Osteoblast (primary cell): ENCODE results near the gene SEC61A2. TPM values are rescaled to one million over a fixed set of nuclear protein-coding genes. Genes with fewer than 3 reads are reported as not detected.

ENCODE experiments used
- DNase-seq: peaks from one replicate; pipeline ENCODE4 v3.0.0; 2011; ENCODE audit warnings: low spot score, mixed read lengths; ENCODE audit not compliant: insufficient read length; ENCODE audit errors: missing footprints
- H2AFZ ChIP-seq: 2 replicates; pipeline ENCODE4 v1.6.0; 2011; ENCODE audit warnings: mild to moderate bottlenecking, low read length
- H3K27ac ChIP-seq: 2 replicates; pipeline ENCODE4 v1.5.1; 2011; ENCODE audit warnings: mild to moderate bottlenecking, low read depth, low read length, moderate library complexity
- H3K27me3 ChIP-seq: 2 replicates; pipeline ENCODE4 v1.6.0; 2012; ENCODE audit warnings: mild to moderate bottlenecking, control low read depth, inconsistent platforms, low read length, moderate library complexity; ENCODE audit not compliant: insufficient read depth
- H3K36me3 ChIP-seq: 2 replicates; pipeline ENCODE4 v1.5.1; 2011; ENCODE audit warnings: mild to moderate bottlenecking, low read length, control low read depth, moderate library complexity; ENCODE audit not compliant: insufficient read depth
- H3K4me1 ChIP-seq: 2 replicates; pipeline ENCODE4 v1.5.1; 2011; ENCODE audit warnings: mild to moderate bottlenecking, low read length, control low read depth, moderate library complexity; ENCODE audit not compliant: insufficient read depth
- H3K4me2 ChIP-seq: 2 replicates; pipeline ENCODE4 v1.6.0; 2011; ENCODE audit warnings: mild to moderate bottlenecking, low read length; ENCODE audit not compliant: insufficient read depth
- H3K4me3 ChIP-seq: fragments of 200-600 bp; sonication (generic); 3 replicates; pipeline ENCODE4 v1.5.1; 2012; ENCODE audit warnings: mild to moderate bottlenecking, low read length, inconsistent platforms; ENCODE audit not compliant: insufficient read depth
- H3K79me2 ChIP-seq: 2 replicates; pipeline ENCODE4 v1.6.0; 2012; ENCODE audit warnings: mild to moderate bottlenecking, low read length, control low read depth, inconsistent platforms; ENCODE audit not compliant: insufficient read depth
- H3K9me3 ChIP-seq: 2 replicates; pipeline ENCODE4 v1.5.1; 2011; ENCODE audit warnings: low read depth, low read length, control low read depth
- H4K20me1 ChIP-seq: 2 replicates; pipeline ENCODE4 v1.6.0; 2012; ENCODE audit warnings: mild to moderate bottlenecking, low read length, control low read depth; ENCODE audit not compliant: insufficient read depth
- CTCF ChIP-seq: IDR thresholded peaks from 2 replicates; pipeline ENCODE4 v1.5.1; 2011; ENCODE audit warnings: mild to moderate bottlenecking, low read depth, low read length, moderate library complexity; ENCODE audit errors: extremely low read depth
- total RNA-seq: library from RNA; depleted of rRNA; stranded (reverse); fragments of >200 nt; gene quantifications from 2 replicates; pipeline ENCODE4 v1.2.3, GENCODE V29; 2012

The SEC61A2 gene
- total RNA-seq: 9.4 and 13.8 TPM in 2 replicates

DNA sequence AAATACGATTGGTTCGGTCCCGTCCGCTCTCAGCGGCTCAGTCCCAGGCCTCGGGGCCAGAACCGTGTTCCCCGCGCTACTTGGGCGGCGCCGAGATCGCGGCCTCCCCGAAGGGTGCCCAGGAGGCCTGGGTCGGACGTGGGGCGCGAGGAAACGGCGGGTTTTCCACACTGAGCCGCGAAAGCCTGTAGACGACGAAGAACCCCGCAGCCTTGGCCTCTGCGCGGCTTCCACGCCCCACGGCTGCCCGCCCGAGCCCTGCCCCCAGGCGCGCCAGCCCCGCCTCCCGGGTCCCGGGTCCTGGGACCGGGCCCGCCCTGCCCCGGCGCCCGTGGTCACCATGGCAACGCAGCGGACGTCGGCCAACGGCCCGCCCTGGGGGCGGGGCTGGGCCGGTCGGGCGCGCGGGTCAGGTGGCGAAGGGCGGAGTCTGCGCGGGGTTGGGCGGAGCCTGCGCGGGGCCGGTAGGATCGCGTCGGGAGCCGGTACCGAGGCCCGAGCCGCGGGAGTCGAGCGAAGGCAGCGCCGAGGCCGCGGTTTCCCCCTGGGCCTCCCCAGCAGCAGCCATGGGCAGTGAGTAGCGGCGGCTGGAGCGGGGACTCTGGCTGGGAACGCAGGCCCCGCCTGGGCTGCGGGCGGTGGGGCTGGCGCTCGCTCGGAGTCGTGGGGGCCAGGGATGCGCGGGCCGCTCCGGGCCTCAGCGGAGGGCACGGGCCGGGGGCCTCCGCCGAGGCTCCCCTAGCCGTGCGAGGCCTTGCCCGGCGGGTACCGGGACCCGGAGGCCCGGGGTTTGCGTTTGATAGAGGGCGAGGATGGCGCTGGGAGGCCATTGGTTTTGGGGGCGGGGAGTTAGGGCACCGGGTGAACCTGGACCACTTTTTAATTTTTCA, at the start of gene SEC61A2:
SEC61A2 (plus strand) TSS at position 456 of the 890 bp plus-strand sequence; CDS start at position 567, 111 bp downstream.
- Histone ChIP-seq H3K27ac (peak within 1 kb of the TSS; percentile 83), H3K4me3 (peak within 1 kb of the TSS; percentile 90), H3K4me2 (peak within 1 kb of the TSS; percentile 100), H2AFZ (peak within 1 kb of the TSS; percentile 97), H3K9me3 (no peaks in the 10 kb centered on the region), H3K36me3 (peaks cover 9% of the 10 kb centered on the region), H3K27me3 (no peaks in the 10 kb centered on the region), H4K20me1 (peaks cover 14% of the 10 kb centered on the region), H3K4me1 (peaks cover 7% of the 10 kb centered on the region), H3K79me2 (peaks cover 34% of the 10 kb centered on the region)
- DNase-seq: peak; percentile 100
- TF ChIP-seq CTCF: no peak

DNA sequence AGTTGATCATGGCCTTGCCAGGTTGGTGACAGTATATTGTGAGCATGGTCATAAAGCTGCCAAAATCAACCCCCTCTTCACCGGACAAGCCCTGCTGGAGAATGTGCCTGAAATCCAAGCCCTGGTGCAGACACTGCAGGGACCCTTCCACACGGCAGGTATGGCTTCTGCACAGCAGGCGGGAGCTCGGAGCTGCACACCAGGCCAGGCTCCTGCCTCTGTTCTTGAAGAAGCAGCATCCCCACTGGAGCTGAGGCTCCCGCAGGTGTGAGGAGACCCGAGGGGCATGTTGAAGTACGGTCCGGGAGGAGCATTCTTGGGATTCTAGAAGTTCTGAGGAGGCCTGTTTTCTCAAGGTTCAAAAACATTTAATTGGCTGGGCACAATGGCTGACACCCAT, 48.0 kb upstream of the SEC61A2 start:
- no peaks in the 10 kb centered on the region for H3K9me3 ChIP-seq
- TF ChIP-seq CTCF: no peak
- no peaks in the 10 kb centered on the region for H4K20me1 ChIP-seq
- H3K27me3 ChIP-seq: no peaks in the 10 kb centered on the region
- H3K36me3 ChIP-seq: peaks cover 5% of the 10 kb centered on the region
- H3K4me3 ChIP-seq: no peak overlapping the region
- H3K79me2 ChIP-seq: no peaks in the 10 kb centered on the region
- peaks cover 6% of the 10 kb centered on the region for H3K4me1 ChIP-seq
- no peak overlapping the region for H2AFZ ChIP-seq
- no peak for DNase-seq
- H3K4me2 ChIP-seq: no peak overlapping the region
- no peak overlapping the region for H3K27ac ChIP-seq

GRCh38 chr10:12081879-12082557, 47.5 kb upstream of the SEC61A2 start:
- H3K27me3 ChIP-seq: no peaks in the 10 kb centered on the region
- H3K27ac ChIP-seq: peak overlapping the region; percentile 32
- no peaks in the 10 kb centered on the region for H4K20me1 ChIP-seq
- no peak for TF ChIP-seq CTCF
- H3K4me1 ChIP-seq: peaks cover 6% of the 10 kb centered on the region
- DNase-seq: peak; percentile 94
- no peak overlapping the region for H3K4me3 ChIP-seq
- H3K79me2 ChIP-seq: no peaks in the 10 kb centered on the region
- H3K9me3 ChIP-seq: no peaks in the 10 kb centered on the region
- no peak overlapping the region for H3K4me2 ChIP-seq
- H3K36me3 ChIP-seq: peaks cover 7% of the 10 kb centered on the region
- no peak overlapping the region for H2AFZ ChIP-seq

GRCh38 chr10:12088919-12089318, 40.6 kb upstream of the SEC61A2 start:
- no peak overlapping the region for H3K4me2 ChIP-seq
- H3K4me3 ChIP-seq: no peak overlapping the region
- no peak overlapping the region for H3K27ac ChIP-seq
- no peaks in the 10 kb centered on the region for H3K4me1 ChIP-seq
- no peaks in the 10 kb centered on the region for H3K27me3 ChIP-seq
- no peaks in the 10 kb centered on the region for H3K79me2 ChIP-seq
- TF ChIP-seq CTCF: no peak
- no peak for DNase-seq
- no peak overlapping the region for H2AFZ ChIP-seq
- H4K20me1 ChIP-seq: no peaks in the 10 kb centered on the region
- peaks cover 21% of the 10 kb centered on the region for H3K36me3 ChIP-seq
- H3K9me3 ChIP-seq: no peaks in the 10 kb centered on the region
